K562 (cell line): ENCODE results near the gene GHDC. TPM values are rescaled to one million over a fixed set of nuclear protein-coding genes. Genes with fewer than 3 reads are reported as not detected.
A peak's percentile ranks its signal among the peaks of the same experiment; 100 is the strongest.

Experiments used
- CC2D1A ChIP-seq: fragments of 450-650 bp; IDR thresholded peaks from 2 replicates; pipeline ENCODE4 v1.6.1; 2017; ENCODE audit warnings: mild to moderate bottlenecking
- GATA2 ChIP-seq: sonication (generic); formaldehyde crosslinking; IDR thresholded peaks from 2 replicates; pipeline ENCODE4 v1.4.0; 2020; ENCODE audit warnings: mild to moderate bottlenecking, missing genetic modification reagents
- HDAC1 ChIP-seq, 2 experiments: fragments of 450-650 bp; IDR thresholded peaks; 2 replicates each; pipeline ENCODE4 v1.6.1; 2016 to 2017; ENCODE audit warnings: inconsistent platforms in 1 of 2, mild to moderate bottlenecking in 1 of 2, moderate library complexity in 1 of 2
- KLF1 ChIP-seq: fragments of 450-650 bp; IDR thresholded peaks from 2 replicates; pipeline ENCODE4 v1.6.1; 2016; ENCODE audit warnings: missing genetic modification characterization, missing compliant biosample characterization
- L3MBTL2 ChIP-seq: fragments of 450-650 bp; IDR thresholded peaks from 2 replicates; pipeline ENCODE4 v1.6.1; 2016; ENCODE audit warnings: mild to moderate bottlenecking, moderate library complexity
- MED1 ChIP-seq: sonication (generic); formaldehyde crosslinking; IDR thresholded peaks from 2 replicates; pipeline ENCODE4 v1.8.1; 2023; ENCODE audit warnings: missing genetic modification reagents, borderline replicate concordance
- MIER1 ChIP-seq: fragments of 450-650 bp; IDR thresholded peaks from 2 replicates; pipeline ENCODE4 v1.6.1; 2016; ENCODE audit warnings: antibody characterized with exemption, mild to moderate bottlenecking, low read depth
- NONO ChIP-seq, 2 experiments: fragments of 200-400 bp in 1 of 2; fragments of 450-650 bp in 1 of 2; formaldehyde crosslinking in 1 of 2; IDR thresholded peaks; 2 replicates each; pipeline ENCODE4 v1.6.1; 2017; ENCODE audit warnings: low read depth in 2 of 2, mild to moderate bottlenecking in 2 of 2, moderate library complexity in 2 of 2, low read length in 1 of 2
- NR0B1 ChIP-seq: fragments of 450-650 bp; IDR thresholded peaks from one replicate; pipeline ENCODE4 v1.6.1; 2018; ENCODE audit warnings: mild to moderate bottlenecking, moderate library complexity; ENCODE audit not compliant: partially characterized antibody
- PHF8 ChIP-seq: fragments of 200-600 bp; sonication (generic); IDR thresholded peaks from 2 replicates; pipeline ENCODE4 v1.6.1; 2012; ENCODE audit warnings: mixed run types, mild to moderate bottlenecking, inconsistent platforms, low read length, moderate library complexity, borderline replicate concordance
- POLR2A ChIP-seq: fragments of 450-650 bp; conservative IDR thresholded peaks from 2 replicates; pipeline ENCODE4 v1.6.1; 2016
- RB1 ChIP-seq: fragments of 450-650 bp; IDR thresholded peaks from 2 replicates; pipeline ENCODE4 v1.6.1; 2017; ENCODE audit warnings: low read depth, mild to moderate bottlenecking
- RBM22 ChIP-seq: fragments of 200-400 bp; formaldehyde crosslinking; IDR thresholded peaks from 2 replicates; pipeline ENCODE4 v1.6.1; 2018; ENCODE audit warnings: low read length, low read depth; ENCODE audit not compliant: poor library complexity, severe bottlenecking
- SMARCC2 ChIP-seq: fragments of 450-650 bp; IDR thresholded peaks from 2 replicates; pipeline ENCODE4 v1.6.1; 2017; ENCODE audit warnings: antibody characterized with exemption, moderate library complexity, mild to moderate bottlenecking, low read depth
- SOX6 ChIP-seq: fragments of 450-650 bp; IDR thresholded peaks from 2 replicates; pipeline ENCODE4 v1.6.1; 2014; ENCODE audit warnings: mild to moderate bottlenecking
- STAT5B ChIP-seq: fragments of 250-450 bp; sonication (Bioruptor Pico); IDR thresholded peaks from 2 replicates; pipeline ENCODE4 v1.8.0; 2021; ENCODE audit warnings: mild to moderate bottlenecking, inconsistent platforms
- TCF15 ChIP-seq: fragments of 250-450 bp; sonication (Bioruptor Pico); IDR thresholded peaks from 2 replicates; pipeline ENCODE4 v1.8.0; 2022; ENCODE audit warnings: moderate library complexity, mild to moderate bottlenecking, inconsistent platforms
- TCFL5 ChIP-seq: fragments of 250-450 bp; sonication (Bioruptor Pico); conservative IDR thresholded peaks from 2 replicates; pipeline ENCODE4 v1.6.1; 2021; ENCODE audit warnings: mild to moderate bottlenecking, moderate library complexity, matching md5 sums
- TRIM28 ChIP-seq: fragments of 450-650 bp; IDR thresholded peaks from 2 replicates; pipeline ENCODE4 v1.6.1; 2017
- USF2 ChIP-seq: sonication (generic); formaldehyde crosslinking; IDR thresholded peaks from 2 replicates; pipeline ENCODE4 v1.5.0; 2020; ENCODE audit warnings: missing genetic modification reagents
- ZNF146 ChIP-seq: IDR thresholded peaks from one replicate; pipeline ENCODE4 v1.6.1; 2018; ENCODE audit warnings: missing compliant biosample characterization; ENCODE audit not compliant: unreplicated experiment
- ZNF232 ChIP-seq: sonication (generic); formaldehyde crosslinking; IDR thresholded peaks from 2 replicates; pipeline ENCODE4 v1.8.0; 2022; ENCODE audit warnings: mild to moderate bottlenecking, missing genetic modification reagents
- polyA plus RNA-seq, 8 experiments: library from polyadenylated mRNA; depleted of rRNA in 4 of 8; stranded (reverse) in 5 of 8; unstranded in 3 of 8; fragments of >200 nt; fragmentation: Nextera tagmentation in 2 of 8; fragmentation: Illumina TruSeq in 1 of 8; extraction: Ambion mirVana in 2 of 8; extraction: Trizol in 1 of 8; gene quantifications; 2 replicates each; pipeline versions ENCODE4 v1.2.1 to v1.2.3, GENCODE V29; 2011 to 2014; ENCODE audit warnings: inconsistent platforms in 1 of 8, missing spikeins in 1 of 8
- total RNA-seq, 7 experiments: library from RNA; depleted of rRNA in 6 of 7; stranded (reverse); fragments of >200 nt in 6 of 7; fragmentation: Illumina TruSeq in 2 of 7; extraction: Trizol in 2 of 7; gene quantifications; 2 replicates each; pipeline versions ENCODE4 v1.2.1 to v1.2.3, GENCODE V29; 2011 to 2021; ENCODE audit warnings: low replicate concordance in 1 of 7
- TF ChIP-seq, protein P1 (sequence below): sonication (generic); formaldehyde crosslinking; IDR thresholded peaks from 2 replicates; pipeline ENCODE4 v1.8.0; 2022; ENCODE audit warnings: mild to moderate bottlenecking, low read depth, missing genetic modification reagents
- TF ChIP-seq, protein P2 (sequence below), 2 experiments: fragments of 450-650 bp in 1 of 2; sonication (generic) in 1 of 2; formaldehyde crosslinking; conservative IDR thresholded peaks; 2 replicates each; pipeline versions ENCODE4 v1.4.0 to v1.8.1; 2020 to 2022; ENCODE audit warnings: mild to moderate bottlenecking in 1 of 2, missing genetic modification reagents in 1 of 2
- TF ChIP-seq, protein P3 (sequence below): fragments of 250-450 bp; sonication (Bioruptor Pico); IDR thresholded peaks from 2 replicates; pipeline ENCODE4 v1.4.0; 2020; ENCODE audit warnings: mild to moderate bottlenecking

GHDC gene
- total and polyA plus RNA-seq, 9 of the 15 experiments (the other 6 are each of a cell fraction or from before 2014, with no cell fraction given), result 0.65 to 23.2 (median 11.2) TPM

GRCh38 chr17:42179911-42180410, 14.3 kb downstream of the GHDC start (continued):
- TF ChIP-seq, protein P1, sequence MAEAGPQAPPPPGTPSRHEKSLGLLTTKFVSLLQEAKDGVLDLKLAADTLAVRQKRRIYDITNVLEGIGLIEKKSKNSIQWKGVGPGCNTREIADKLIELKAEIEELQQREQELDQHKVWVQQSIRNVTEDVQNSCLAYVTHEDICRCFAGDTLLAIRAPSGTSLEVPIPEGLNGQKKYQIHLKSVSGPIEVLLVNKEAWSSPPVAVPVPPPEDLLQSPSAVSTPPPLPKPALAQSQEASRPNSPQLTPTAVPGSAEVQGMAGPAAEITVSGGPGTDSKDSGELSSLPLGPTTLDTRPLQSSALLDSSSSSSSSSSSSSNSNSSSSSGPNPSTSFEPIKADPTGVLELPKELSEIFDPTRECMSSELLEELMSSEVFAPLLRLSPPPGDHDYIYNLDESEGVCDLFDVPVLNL (CRISPR knock-in tag), result no peak
- TF ChIP-seq STAT5B (CRISPR knock-in tag), result no peak
- no peak for TF ChIP-seq ZNF146
- TF ChIP-seq GATA2, result no peak
- TF ChIP-seq TRIM28, result no peak
- no peak for TF ChIP-seq MED1 (CRISPR knock-in tag)
- TF ChIP-seq RBM22, result peak; percentile 75
- no peak for TF ChIP-seq NR0B1
- peak in 1 of 2 experiments; percentile 70; a peak in 2 of 4 replicates for TF ChIP-seq HDAC1 (IDR thresholded peaks at IDR 0.05)
- no peak for TF ChIP-seq TCFL5 (CRISPR knock-in tag)
- TF ChIP-seq PHF8, result no peak
- no peak for TF ChIP-seq SMARCC2
- TF ChIP-seq, protein P2, sequence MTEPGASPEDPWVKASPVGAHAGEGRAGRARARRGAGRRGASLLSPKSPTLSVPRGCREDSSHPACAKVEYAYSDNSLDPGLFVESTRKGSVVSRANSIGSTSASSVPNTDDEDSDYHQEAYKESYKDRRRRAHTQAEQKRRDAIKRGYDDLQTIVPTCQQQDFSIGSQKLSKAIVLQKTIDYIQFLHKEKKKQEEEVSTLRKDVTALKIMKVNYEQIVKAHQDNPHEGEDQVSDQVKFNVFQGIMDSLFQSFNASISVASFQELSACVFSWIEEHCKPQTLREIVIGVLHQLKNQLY (CRISPR knock-in tag; conservative IDR thresholded peaks at IDR 0.05), result no peak
- TF ChIP-seq SOX6, result no peak
- TF ChIP-seq NONO (IDR thresholded peaks at IDR 0.05; ENCODE audit: low read depth in 2 of 2, low read length in 1 of 2), result no peak
- no peak for TF ChIP-seq ZNF232
- no peak for TF ChIP-seq TCF15
- TF ChIP-seq, protein P3, sequence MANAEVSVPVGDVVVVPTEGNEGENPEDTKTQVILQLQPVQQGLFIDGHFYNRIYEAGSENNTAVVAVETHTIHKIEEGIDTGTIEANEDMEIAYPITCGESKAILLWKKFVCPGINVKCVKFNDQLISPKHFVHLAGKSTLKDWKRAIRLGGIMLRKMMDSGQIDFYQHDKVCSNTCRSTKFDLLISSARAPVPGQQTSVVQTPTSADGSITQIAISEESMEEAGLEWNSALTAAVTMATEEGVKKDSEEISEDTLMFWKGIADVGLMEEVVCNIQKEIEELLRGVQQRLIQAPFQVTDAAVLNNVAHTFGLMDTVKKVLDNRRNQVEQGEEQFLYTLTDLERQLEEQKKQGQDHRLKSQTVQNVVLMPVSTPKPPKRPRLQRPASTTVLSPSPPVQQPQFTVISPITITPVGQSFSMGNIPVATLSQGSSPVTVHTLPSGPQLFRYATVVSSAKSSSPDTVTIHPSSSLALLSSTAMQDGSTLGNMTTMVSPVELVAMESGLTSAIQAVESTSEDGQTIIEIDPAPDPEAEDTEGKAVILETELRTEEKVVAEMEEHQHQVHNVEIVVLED (CRISPR knock-in tag), result no peak
- no peak for TF ChIP-seq POLR2A
- peak; percentile 97 for TF ChIP-seq MIER1
- TF ChIP-seq KLF1 (tag), result no peak
- TF ChIP-seq CC2D1A, result no peak
- no peak for TF ChIP-seq L3MBTL2
- TF ChIP-seq RB1, result peak; percentile 80; the same call in 1 of the 2 replicates
- no peak for TF ChIP-seq USF2
